HG02885 (cell line): ENCODE results near the gene SYK.

Experiments used
- ATAC-seq: cut with Tn5 transposase; IDR thresholded peaks from one replicate; pipeline ENCODE4 v1.9.1; 2021; ENCODE audit warnings: mild to moderate bottlenecking; ENCODE audit not compliant: unreplicated experiment, poor library complexity

The SYK gene

GRCh38 chr9:90925581-90926257 is 124.1 kb downstream of the SYK start:
- ATAC-seq, result no peak

- ATAC-seq, result no peak
Measured at GRCh38 chr9:90926936-90927335, 125.3 kb downstream of the SYK start.

DNA sequence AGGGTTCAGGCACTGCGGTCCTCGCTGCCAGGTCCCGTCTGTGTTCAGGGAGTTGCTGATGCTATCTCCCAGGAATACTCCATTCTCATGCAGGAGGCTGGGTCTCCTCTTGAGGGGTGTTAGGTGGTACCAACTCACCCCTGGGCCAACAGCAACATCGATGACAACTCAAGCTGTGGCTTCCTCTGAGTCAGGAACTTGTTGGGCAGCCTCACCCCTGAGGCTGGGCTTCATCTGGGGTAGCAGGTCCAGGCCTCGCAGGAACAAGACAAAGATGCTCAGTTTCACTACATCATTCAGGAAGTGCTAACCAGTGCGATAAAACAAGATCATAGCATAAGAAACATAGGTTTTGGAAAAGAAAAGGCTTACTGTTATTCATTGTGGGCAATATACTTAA is 125.9 kb downstream of the SYK start:
- ATAC-seq, result no peak

DNA sequence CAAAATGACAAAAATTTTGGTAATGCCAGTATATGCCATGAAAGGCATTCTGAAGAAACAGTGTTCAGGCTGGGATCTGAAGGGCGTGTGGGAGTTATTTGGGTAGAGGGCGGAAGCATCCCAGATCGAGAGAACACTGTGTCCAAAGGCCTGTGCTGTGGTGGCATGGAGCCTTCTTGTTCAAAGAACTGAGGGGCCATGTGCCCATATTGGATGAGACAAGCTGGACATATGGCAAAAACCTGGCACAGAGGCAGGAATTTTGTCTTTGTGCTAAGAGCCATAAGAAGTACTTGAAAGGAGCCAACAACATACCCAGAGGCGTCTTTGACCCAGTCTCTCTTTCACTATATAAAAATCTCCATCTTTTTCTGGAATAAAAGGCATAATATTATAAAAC is 128.0 kb downstream of the SYK start:
- no peak for ATAC-seq

- no peak for ATAC-seq
Measured at GRCh38 chr9:90933468-90933867, 131.8 kb downstream of the SYK start.

DNA sequence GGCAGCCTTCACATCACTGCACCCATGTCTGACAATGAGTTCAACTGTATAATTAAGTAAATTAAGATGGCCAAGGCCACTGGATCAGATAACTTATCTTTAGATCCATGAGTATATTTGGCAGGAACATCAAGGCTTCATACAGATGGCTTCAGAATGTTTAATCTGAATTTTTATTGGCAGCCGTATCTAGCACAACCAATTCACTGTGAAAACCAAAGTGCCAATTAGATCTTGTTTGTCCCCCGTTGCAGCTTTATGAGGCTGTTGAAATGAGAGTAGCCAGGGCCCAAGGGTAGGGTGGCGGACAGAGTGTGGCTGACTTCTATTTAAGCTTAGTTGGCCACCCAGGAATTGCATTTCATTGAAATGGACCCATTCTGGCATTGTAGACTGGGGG is 137.7 kb downstream of the SYK start:
- ATAC-seq, result no peak

DNA sequence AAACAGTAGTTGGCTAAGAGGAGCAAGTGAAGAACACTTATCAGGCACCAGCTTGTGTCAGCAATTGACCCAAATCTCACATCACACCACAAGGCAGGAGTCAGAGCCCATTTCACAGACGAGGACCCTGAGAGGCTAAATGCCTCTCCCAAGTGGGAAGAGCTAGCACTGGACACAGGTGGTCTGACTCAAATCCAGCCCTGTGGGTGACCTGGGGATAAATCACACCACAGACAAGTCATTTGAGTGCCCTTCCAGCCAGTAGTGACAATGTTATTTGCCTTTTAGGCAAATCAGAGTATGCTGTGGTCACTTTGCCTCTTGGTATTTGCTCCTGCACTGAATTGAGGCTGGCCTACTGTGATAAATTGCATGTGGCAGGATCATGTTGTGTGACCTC is 138.7 kb downstream of the SYK start:
- ATAC-seq, result no peak

- no peak for ATAC-seq
Measured at GRCh38 chr9:90941661-90942060, 140.0 kb downstream of the SYK start.

DNA sequence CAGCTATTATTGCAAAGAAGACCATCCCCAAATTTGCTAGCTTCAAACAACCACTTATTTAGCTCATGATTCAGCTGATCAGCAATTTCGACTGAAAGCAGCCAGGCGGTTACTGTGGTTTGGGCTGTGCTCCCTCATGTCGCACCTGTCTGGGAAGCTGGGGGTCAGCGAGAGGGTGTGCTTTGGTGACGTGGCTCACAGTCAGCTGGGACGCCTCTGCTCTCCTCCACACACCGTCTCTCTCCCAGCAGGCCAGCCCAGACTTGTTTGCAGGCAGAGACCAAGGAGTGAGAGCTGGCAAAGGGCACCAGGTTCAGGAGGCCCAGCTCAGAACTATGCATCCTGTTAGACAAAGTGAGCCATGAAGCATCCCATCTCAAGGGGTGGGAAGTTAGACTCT is 140.9 kb downstream of the SYK start:
- peak; percentile 75 for ATAC-seq

- ATAC-seq, result no peak
Measured at GRCh38 chr9:90943341-90943740, 141.7 kb downstream of the SYK start.

DNA sequence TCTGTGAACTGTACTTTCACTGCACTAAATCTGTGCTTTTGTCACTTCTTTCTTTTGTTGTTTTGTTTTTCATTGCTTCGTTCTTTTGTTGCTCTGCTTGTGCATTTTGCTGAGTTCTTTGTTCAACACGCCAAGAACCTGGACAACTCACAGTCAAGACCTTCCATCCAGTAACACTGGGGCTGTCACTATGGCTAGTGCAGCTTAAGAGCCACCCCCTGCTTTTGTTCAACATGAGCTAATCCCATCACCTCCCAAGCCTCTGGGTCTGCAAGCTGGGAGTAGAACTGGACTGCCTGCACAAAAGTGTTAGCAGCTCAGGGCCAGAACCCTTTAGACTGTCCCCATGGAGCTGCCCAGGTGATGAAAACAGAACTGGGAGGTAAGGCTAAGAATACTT is 143.7 kb downstream of the SYK start:
- no peak for ATAC-seq

DNA sequence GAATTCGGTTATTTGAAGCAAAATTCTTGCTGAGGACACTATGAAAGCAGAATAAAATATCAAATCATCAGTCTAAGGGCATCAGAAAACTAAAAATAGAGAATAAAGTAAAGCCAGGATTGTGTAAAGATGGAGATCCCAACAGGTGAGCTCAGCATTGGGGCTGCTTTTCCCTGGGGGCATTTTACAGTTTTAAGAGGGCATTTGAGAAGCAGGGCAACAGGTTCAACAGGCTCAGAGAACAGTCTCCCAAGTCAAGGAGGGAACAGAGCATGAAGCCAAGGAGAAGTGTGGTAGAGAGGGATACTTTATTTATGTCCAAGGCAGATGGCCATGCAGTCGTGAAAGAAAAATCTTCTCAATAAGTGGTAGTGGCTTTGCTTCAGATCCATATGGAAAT is 145.4 kb downstream of the SYK start:
- no peak for ATAC-seq
